ENCODE measurements around the gene KCNG2.

Gene KCNG2

DNA sequence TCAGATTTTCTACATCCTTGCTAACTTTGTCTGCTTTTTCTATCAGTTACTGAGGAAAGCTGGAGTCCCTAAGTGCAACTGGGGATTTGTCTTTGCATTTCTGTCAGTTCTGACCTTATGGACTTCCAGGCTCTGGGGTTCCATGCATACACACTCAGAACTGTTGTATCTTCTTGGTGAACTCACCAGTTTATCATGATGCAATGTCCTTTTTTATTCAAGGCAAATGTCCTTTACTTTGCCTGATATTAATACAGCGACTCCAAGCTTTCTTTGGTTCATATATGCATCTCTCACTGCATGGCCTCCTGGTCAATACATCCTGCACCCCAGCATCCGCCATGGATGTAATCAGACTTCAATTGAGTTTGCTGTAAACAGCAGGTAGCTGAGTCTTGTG is 109.0 kb downstream of the KCNG2 start:
- Histone ChIP-seq H3K4me1 (ENCODE audit: control insufficient read depth, insufficient read depth, low read length) (no peaks in the 10 kb centered on the region), H3K36me3 (ENCODE audit: control insufficient read depth, insufficient read depth, low read length) (peaks cover 10% of the 10 kb centered on the region), H3K4me3 (ENCODE audit: low read depth, low read length) (no peak overlapping the region), H3K27me3 (ENCODE audit: control insufficient read depth, insufficient read depth, low read length) (no peaks in the 10 kb centered on the region), H3K9ac (ENCODE audit: low read depth, low read length) (no peak overlapping the region), H3K9me3 (ENCODE audit: control insufficient read depth, insufficient read depth, low read length) (no peaks in the 10 kb centered on the region)

DNA sequence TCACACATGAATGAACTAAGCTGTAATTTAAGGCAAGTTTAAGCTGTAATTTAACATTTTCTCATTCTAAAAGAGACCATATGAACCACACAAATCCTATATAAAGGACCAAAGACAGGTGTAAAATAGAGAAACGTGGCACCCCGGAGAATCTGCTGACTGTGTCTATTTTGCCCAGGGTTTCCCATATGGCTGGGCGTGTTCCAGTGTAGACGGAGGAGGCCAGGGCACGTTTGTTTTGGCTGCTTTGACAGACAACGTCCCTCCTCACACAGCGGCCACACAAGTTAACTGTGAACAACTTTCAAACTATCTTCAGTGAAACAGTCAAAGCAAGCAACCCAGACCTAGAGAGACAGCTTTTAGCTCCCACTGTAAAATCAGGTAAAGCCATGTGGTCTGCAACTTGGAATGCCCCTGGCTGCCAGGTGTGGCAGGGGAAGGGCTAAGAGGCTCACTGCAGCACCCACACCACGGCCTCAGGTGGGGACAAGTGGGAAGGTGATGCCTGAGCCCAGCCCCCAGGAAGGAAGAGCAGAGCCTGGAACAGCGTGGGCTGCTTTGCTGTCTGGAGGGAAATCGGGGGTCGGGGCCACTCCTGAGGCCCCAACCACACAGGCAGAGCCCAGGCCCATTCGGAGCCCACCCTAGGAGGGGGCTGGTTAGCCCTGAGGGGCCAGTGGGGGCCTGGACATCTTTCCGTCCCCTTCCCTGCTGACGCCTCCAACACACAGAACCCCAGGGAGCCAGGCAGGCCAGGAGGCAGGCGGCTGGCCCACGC is 113.0 kb downstream of the KCNG2 start:
- peak overlapping the region; percentile 26 for H3K4me3 ChIP-seq (ENCODE audit: low read depth, low read length)
- H3K27me3 ChIP-seq (ENCODE audit: control insufficient read depth, insufficient read depth, low read length) = no peaks in the 10 kb centered on the region
- no peaks in the 10 kb centered on the region for H3K36me3 ChIP-seq (ENCODE audit: control insufficient read depth, insufficient read depth, low read length)
- no peaks in the 10 kb centered on the region for H3K9me3 ChIP-seq (ENCODE audit: control insufficient read depth, insufficient read depth, low read length)
- H3K4me1 ChIP-seq (ENCODE audit: control insufficient read depth, insufficient read depth, low read length) = no peaks in the 10 kb centered on the region
- H3K9ac ChIP-seq (ENCODE audit: low read depth, low read length) = no peak overlapping the region

DNA sequence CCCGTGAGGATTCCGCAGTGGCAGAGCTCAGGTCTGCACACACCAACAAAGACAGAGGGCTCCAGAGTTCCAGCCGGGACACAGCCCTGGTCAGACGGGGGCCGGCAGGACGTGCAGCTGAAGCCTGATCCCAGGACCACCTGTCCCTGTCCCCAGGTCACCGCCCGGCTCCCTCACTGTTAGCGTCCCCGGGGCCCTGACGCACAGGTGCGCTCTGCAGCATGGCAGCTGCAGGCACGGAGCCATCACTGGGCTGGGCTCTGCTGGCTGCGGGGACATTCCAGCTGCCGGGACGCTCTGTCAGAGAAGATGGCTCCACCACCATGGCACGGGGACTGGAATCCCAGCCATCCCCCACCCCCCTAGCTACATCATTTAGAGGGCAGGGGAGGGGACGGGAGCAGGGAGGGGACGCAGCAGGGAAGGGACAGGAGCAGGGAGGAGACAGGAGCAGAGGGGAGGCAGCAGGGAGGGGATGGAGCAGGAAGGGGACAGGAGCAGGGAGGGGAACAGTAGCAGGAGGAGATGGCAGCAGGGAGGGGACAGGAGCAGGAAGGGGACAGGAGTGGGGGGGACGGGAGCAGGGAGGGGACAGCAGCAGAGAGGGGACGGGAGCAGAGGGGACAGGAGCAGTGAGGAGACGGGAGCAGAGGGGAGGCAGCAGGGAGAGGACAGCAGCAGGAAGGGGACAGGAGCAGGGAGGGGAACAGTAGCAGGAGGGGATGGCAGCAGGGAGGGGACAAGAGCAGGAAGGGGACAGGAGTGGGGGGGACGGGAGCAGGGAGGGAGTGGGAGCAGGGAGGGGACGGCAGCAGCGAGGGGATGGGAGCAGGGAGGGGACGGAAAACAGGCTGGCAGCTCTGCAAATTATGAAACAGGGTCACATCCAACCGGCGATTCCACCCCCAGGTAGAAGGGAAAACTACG is 113.9 kb downstream of the KCNG2 start:
- Histone ChIP-seq H3K36me3 (ENCODE audit: control insufficient read depth, insufficient read depth, low read length) (peaks cover 3% of the 10 kb centered on the region), H3K4me3 (ENCODE audit: low read depth, low read length) (peak overlapping the region; percentile 26), H3K4me1 (ENCODE audit: control insufficient read depth, insufficient read depth, low read length) (no peaks in the 10 kb centered on the region), H3K9me3 (ENCODE audit: control insufficient read depth, insufficient read depth, low read length) (no peaks in the 10 kb centered on the region), H3K27me3 (ENCODE audit: control insufficient read depth, insufficient read depth, low read length) (no peaks in the 10 kb centered on the region), H3K9ac (ENCODE audit: low read depth, low read length) (no peak overlapping the region)

DNA sequence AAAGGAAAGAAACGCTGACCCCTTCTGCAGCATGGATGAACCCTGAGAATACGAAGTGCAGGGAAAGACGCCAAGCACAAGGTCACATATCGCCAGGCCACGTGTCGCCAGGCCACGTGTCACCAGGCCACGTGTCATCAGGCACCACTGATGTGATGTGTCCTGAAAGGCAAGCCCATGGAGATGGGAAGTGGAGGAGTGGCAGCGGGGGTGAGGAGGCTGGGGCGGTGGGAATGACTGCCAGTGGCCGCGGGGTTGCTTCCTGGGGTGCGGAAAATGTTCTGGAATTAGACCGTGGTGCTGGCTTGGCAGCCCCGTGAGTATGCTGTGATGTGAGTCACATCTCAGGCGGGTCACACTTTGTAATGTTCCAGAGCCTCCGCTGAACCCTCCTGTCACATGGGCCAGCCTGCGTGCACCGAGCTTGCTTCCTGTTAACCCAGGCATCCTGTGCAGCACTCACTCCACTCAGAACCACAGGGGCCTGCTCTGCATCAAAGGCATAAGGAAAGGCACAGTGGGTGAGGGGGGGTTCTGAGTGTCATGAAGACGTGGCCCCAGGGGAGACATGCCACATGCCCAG is 114.8 kb downstream of the KCNG2 start:
- Histone ChIP-seq H3K9ac (ENCODE audit: low read depth, low read length) (no peak overlapping the region), H3K36me3 (ENCODE audit: control insufficient read depth, insufficient read depth, low read length) (peaks cover 7% of the 10 kb centered on the region), H3K27me3 (ENCODE audit: control insufficient read depth, insufficient read depth, low read length) (no peaks in the 10 kb centered on the region), H3K4me3 (ENCODE audit: low read depth, low read length) (no peak overlapping the region), H3K9me3 (ENCODE audit: control insufficient read depth, insufficient read depth, low read length) (no peaks in the 10 kb centered on the region), H3K4me1 (ENCODE audit: control insufficient read depth, insufficient read depth, low read length) (no peaks in the 10 kb centered on the region)

DNA sequence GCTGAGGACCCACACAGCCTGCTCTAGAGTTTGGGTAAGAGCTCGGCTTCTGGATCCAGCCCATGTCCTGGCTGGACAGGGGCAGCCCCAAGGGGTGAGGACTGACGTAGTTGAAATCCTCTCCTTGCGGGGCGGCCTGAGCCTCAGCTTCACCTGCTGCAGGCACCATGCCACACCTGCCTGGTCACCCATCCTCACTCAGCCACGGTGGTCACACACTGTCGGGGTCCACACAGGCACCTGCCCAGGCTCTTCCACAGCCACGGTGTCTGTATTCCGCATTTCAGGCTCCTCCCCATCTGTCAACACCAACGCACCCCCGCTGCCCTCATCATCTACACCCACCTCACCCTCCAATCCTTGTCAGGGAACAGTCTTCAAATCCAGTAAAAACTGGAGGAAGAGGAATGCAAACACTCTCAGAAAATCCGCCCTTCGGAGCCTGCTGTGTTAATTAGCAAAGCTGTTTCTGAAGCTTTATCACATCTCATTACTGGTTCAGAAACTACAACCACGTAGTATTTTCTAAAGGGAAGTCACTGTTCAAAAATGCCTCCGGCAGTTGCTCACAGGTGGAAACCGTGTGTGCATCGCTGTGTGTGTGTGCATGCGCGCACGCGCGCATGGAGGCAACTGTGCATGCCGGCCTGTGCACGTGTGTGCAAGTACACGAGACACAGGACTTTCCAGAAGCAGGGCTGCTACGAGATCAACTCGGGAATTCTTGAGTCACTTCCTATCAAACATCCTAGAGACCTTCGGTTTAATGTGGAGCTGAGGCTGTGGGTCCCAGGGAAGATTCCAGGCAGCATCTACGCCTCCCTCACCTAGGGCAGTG is 115.5 kb downstream of the KCNG2 start:
- Histone ChIP-seq H3K9ac (ENCODE audit: low read depth, low read length) (no peak overlapping the region), H3K4me3 (ENCODE audit: low read depth, low read length) (no peak overlapping the region), H3K27me3 (ENCODE audit: control insufficient read depth, insufficient read depth, low read length) (no peaks in the 10 kb centered on the region), H3K9me3 (ENCODE audit: control insufficient read depth, insufficient read depth, low read length) (no peaks in the 10 kb centered on the region), H3K4me1 (ENCODE audit: control insufficient read depth, insufficient read depth, low read length) (no peaks in the 10 kb centered on the region), H3K36me3 (ENCODE audit: control insufficient read depth, insufficient read depth, low read length) (peaks cover 7% of the 10 kb centered on the region)

DNA sequence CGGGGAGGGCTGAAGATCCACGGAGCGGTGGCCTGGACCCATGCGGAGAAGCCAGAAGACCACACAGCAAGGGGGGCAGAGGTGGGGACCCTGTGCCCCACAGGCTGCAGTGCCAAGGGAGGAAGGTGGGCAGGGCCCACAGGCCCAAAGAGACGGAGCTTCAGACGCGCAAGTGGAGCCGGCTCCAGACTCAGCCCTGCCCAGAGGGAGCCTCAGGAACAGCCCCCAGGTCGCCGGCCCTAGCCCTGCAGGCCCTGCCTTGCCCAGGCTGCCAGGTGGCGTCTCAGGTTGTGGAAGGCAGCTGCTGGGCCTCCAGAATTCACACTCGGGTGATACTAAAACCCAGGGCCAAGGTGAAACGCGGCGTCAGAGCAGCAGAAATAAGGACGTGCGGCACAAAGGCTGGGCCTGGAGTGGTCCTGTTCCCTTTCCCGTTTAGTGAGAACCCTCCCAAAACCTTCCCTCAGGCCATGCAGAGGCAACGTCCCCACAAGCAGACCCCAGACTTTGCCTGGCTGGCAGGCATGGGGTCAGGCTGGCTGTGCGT is 116.9 kb downstream of the KCNG2 start:
- H3K9ac ChIP-seq (ENCODE audit: low read depth, low read length) = no peak overlapping the region
- peaks cover 7% of the 10 kb centered on the region for H3K36me3 ChIP-seq (ENCODE audit: control insufficient read depth, insufficient read depth, low read length)

DNA sequence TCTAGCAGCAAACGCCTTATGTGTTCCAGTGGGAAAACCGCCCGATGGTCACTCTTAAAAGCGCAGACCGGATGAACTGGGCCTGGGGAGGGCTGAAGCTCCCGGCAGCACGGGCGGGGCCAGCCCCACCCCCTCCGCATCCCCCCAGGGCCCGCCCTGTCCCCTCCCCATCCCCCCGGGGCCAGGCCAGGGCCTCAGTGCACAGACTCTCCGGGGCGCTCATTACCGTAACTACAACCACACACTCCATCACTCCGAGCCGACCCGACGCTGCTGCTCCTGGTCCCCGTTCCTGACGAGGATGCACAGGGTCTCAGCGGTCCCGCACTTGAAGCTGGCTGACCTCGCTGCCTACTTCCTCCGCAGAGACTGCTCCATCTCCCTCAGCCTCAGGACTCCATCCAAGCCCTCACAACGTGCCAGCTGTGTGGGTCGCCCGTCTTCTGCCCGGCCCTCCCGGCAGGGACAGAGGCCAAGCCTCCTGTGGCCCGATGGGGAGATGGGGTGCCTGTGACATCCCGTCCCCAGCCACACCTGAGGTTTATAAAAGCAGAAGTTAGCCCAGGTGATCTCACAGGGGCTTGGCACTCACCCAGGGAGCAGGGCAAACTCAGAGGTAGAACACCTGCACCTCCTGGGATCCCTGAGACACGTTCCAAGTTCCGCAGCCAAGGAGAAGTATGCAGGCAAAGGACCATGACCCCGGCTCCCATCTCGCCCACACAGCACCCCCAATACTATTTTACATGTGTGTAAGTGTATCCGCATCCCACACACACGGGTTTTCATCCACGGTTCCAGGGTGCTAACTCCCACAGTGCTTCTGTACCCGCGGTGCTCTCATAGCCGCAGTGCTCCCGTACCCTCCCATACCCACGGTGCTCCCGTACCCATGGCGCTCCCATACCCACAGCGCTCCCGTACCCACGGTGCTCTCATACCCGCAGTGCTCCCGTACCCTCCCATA is 117.7 kb downstream of the KCNG2 start:
- H3K36me3 ChIP-seq (ENCODE audit: control insufficient read depth, insufficient read depth, low read length) = peaks cover 7% of the 10 kb centered on the region
- H3K9ac ChIP-seq (ENCODE audit: low read depth, low read length) = no peak overlapping the region
- H3K27me3 ChIP-seq (ENCODE audit: control insufficient read depth, insufficient read depth, low read length) = no peaks in the 10 kb centered on the region
- H3K4me3 ChIP-seq (ENCODE audit: low read depth, low read length) = no peak overlapping the region
- H3K9me3 ChIP-seq (ENCODE audit: control insufficient read depth, insufficient read depth, low read length) = no peaks in the 10 kb centered on the region
- no peaks in the 10 kb centered on the region for H3K4me1 ChIP-seq (ENCODE audit: control insufficient read depth, insufficient read depth, low read length)

More for the DNA sequence above, 116.9 kb downstream of the KCNG2 start:
- no peaks in the 10 kb centered on the region for H3K9me3 ChIP-seq (ENCODE audit: control insufficient read depth, insufficient read depth, low read length)
- no peaks in the 10 kb centered on the region for H3K27me3 ChIP-seq (ENCODE audit: control insufficient read depth, insufficient read depth, low read length)
- H3K4me3 ChIP-seq (ENCODE audit: low read depth, low read length) = no peak overlapping the region
- H3K4me1 ChIP-seq (ENCODE audit: control insufficient read depth, insufficient read depth, low read length) = no peaks in the 10 kb centered on the region

DNA sequence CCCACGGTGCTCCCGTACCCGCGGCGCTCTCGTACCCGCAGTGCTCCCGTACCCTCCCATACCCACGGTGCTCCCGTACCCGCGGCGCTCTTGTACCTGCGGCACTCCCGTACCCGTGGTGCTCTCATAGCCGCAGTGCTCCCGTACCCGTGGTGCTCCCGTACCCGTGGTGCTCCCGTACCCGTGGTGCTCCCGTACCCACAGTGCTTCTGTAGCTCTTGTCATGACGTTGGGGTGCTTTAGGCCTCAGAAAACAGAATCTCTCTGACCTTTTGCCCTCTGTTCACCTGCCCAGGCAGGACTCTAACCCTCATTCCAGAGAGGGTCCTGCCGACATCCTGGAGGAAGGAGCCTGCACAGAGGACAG is 118.4 kb downstream of the KCNG2 start:
- Histone ChIP-seq H3K9ac (ENCODE audit: low read depth, low read length) (no peak overlapping the region), H3K4me3 (ENCODE audit: low read depth, low read length) (no peak overlapping the region), H3K36me3 (ENCODE audit: control insufficient read depth, insufficient read depth, low read length) (peaks cover 7% of the 10 kb centered on the region), H3K4me1 (ENCODE audit: control insufficient read depth, insufficient read depth, low read length) (no peaks in the 10 kb centered on the region), H3K27me3 (ENCODE audit: control insufficient read depth, insufficient read depth, low read length) (no peaks in the 10 kb centered on the region), H3K9me3 (ENCODE audit: control insufficient read depth, insufficient read depth, low read length) (no peaks in the 10 kb centered on the region)

DNA sequence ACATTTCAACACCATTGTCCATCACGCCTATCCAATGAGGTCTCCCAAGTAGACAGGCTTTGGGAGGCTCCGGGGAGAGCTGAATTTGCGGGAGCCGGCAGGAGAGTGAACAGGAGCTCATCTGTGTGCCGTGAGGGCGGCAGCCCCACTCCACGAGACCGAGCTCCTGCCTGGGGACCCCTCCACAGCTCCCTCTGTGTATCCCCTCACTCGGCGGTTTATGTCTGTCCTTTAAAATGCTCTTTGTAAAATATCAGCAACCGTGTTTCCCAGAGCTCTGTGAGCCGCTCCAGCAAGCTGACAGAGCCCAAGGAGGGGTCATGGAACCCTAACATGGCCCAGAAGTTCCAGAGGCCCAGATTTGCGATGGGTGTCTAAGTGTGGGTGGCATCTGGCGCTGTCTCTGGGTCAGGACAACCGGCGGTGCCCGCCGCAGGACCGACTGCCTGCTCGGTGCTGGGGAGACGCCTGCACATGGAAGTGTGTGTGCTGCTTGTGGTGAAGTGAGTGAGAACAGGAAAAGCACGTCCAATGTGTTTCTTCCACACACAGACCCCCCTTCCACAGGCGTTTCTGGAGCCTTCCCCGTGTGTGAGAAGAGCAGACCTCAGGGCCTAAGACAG is 118.9 kb downstream of the KCNG2 start:
- Histone ChIP-seq H3K27me3 (ENCODE audit: control insufficient read depth, insufficient read depth, low read length) (no peaks in the 10 kb centered on the region), H3K4me3 (ENCODE audit: low read depth, low read length) (no peak overlapping the region), H3K9ac (ENCODE audit: low read depth, low read length) (no peak overlapping the region), H3K36me3 (ENCODE audit: control insufficient read depth, insufficient read depth, low read length) (peaks cover 7% of the 10 kb centered on the region), H3K4me1 (ENCODE audit: control insufficient read depth, insufficient read depth, low read length) (no peaks in the 10 kb centered on the region), H3K9me3 (ENCODE audit: control insufficient read depth, insufficient read depth, low read length) (no peaks in the 10 kb centered on the region)

DNA sequence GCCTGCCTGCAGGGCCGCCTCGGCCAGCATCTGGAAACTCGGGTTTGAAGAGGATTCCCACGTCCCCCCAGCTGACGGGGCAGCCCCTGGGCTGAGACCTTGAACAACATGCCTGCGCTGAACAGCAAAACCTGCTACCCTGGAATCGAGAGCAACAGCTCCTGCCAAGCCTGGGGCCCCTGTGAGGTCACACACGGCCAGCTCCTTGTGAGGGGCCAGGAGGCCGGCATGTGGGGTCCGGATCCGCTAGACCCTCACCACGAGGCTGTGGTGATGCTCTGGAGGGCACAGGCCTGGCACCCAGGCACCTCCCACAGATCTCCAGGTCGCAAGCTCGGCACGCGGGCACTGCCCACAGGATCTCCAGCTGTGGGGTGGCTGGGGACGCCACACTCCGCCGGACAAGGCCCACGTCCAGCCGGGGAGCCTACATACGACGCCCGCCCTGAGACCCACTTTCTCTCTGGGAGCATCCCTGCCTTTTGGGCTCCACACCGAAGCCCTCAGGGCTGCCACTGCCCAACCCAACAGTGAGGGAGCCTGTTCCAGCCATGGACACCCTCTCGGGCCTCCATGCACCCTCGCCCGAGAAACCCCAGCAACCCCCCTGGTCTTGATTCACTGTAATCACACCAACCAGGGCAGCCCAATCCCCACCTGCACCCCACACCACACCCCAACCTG is 119.6 kb downstream of the KCNG2 start:
- Histone ChIP-seq H3K4me3 (ENCODE audit: low read depth, low read length) (no peak overlapping the region), H3K9ac (ENCODE audit: low read depth, low read length) (no peak overlapping the region), H3K4me1 (ENCODE audit: control insufficient read depth, insufficient read depth, low read length) (no peaks in the 10 kb centered on the region), H3K36me3 (ENCODE audit: control insufficient read depth, insufficient read depth, low read length) (peaks cover 7% of the 10 kb centered on the region), H3K9me3 (ENCODE audit: control insufficient read depth, insufficient read depth, low read length) (no peaks in the 10 kb centered on the region), H3K27me3 (ENCODE audit: control insufficient read depth, insufficient read depth, low read length) (no peaks in the 10 kb centered on the region)
